ENCODE measurements around the gene AQP12B.
"Not testable (repeated sequence)": the region's sequence is repeated elsewhere in the genome, so short reads cannot be mapped to it uniquely, and the experiment has no call there.

AQP12B gene

GRCh38 chr2:240682431-240683224, at the start of gene AQP12B:
AQP12B (minus strand) TSS chr2:240682885; CDS start chr2:240682837, 48 bp downstream.
- not testable (repeated sequence) for DNase-seq

GRCh38 chr2:240732184-240732583, 49.5 kb upstream of the AQP12B start:
- DNase-seq = no peak

- DNase-seq = no peak
Observed at GRCh38 chr2:240731178-240731545, 48.5 kb upstream of the AQP12B start.

GRCh38 chr2:240730501-240731177, 48.0 kb upstream of the AQP12B start:
- no peak for DNase-seq

- no peak for DNase-seq
Observed at GRCh38 chr2:240728827-240729226, 46.1 kb upstream of the AQP12B start.

GRCh38 chr2:240728361-240728760, 45.7 kb upstream of the AQP12B start:
- no peak for DNase-seq

- DNase-seq = no peak
Observed at GRCh38 chr2:240727913-240728312, 45.2 kb upstream of the AQP12B start.

- no peak for DNase-seq
Observed at GRCh38 chr2:240727439-240727838, 44.8 kb upstream of the AQP12B start.

- no peak for DNase-seq
Observed at GRCh38 chr2:240726876-240727275, 44.2 kb upstream of the AQP12B start.

GRCh38 chr2:240725671-240726070, 43.0 kb upstream of the AQP12B start:
- no peak for DNase-seq

GRCh38 chr2:240725266-240725665, 42.6 kb upstream of the AQP12B start:
- DNase-seq = no peak

GRCh38 chr2:240724431-240724830, 41.7 kb upstream of the AQP12B start:
- no peak for DNase-seq

- DNase-seq = no peak
Observed at GRCh38 chr2:240723851-240724250, 41.2 kb upstream of the AQP12B start.

GRCh38 chr2:240722796-240723735, 40.4 kb upstream of the AQP12B start:
- DNase-seq = no peak

GRCh38 chr2:240722376-240722775, 39.7 kb upstream of the AQP12B start:
- DNase-seq = no peak

GRCh38 chr2:240721596-240722180, 39.0 kb upstream of the AQP12B start:
- no peak for DNase-seq

GRCh38 chr2:240720686-240721595, 38.3 kb upstream of the AQP12B start:
- no peak for DNase-seq

GRCh38 chr2:240719676-240720545, 37.2 kb upstream of the AQP12B start:
- no peak for DNase-seq

- DNase-seq = no peak
Observed at GRCh38 chr2:240718896-240719490, 36.3 kb upstream of the AQP12B start.
